GM23338 (cell line): Measurements from ENCODE around the gene SPATA31C1. TPM values are rescaled to one million over a fixed set of nuclear protein-coding genes. Genes with fewer than 3 reads are reported as not detected.

Source experiments
- ATAC-seq: fragments of 200-7000 bp; cut with Tn5 transposase; 3 replicates; pipeline ENCODE4 v1.9.1; 2020
- DNase-seq: peaks from one replicate; pipeline ENCODE4 v3.0.0-alpha.2; 2015; ENCODE audit warnings: low spot score
- H2AFZ ChIP-seq: fragments of 200-600 bp; sonication (generic); 2 replicates; pipeline ENCODE4 v1.8.0; 2016; ENCODE audit warnings: antibody characterized with exemption, mild to moderate bottlenecking, moderate library complexity
- H3F3A ChIP-seq: fragments of 200-600 bp; sonication (generic); replicated peaks from 2 replicates; pipeline ENCODE4 v1.8.0; 2017; ENCODE audit warnings: antibody characterized with exemption, mixed run types, low read depth
- H3K27ac ChIP-seq: fragments of 200-600 bp; sonication (generic); 2 replicates; pipeline ENCODE4 v1.6.1; 2016; ENCODE audit warnings: low read depth
- H3K27me3 ChIP-seq: fragments of 200-600 bp; sonication (generic); 2 replicates; pipeline ENCODE4 v1.8.0; 2016; ENCODE audit warnings: mild to moderate bottlenecking, mixed run types, moderate library complexity; ENCODE audit not compliant: insufficient read depth
- H3K36me3 ChIP-seq: fragments of 200-600 bp; sonication (generic); 2 replicates; pipeline ENCODE4 v1.8.0; 2016; ENCODE audit warnings: mild to moderate bottlenecking; ENCODE audit not compliant: insufficient read depth
- H3K4me1 ChIP-seq: fragments of 200-600 bp; sonication (generic); 2 replicates; pipeline ENCODE4 v1.8.0; 2016; ENCODE audit warnings: mild to moderate bottlenecking, moderate library complexity; ENCODE audit not compliant: insufficient read depth
- H3K4me2 ChIP-seq: fragments of 200-600 bp; sonication (generic); 2 replicates; pipeline ENCODE4 v1.7.1; 2017; ENCODE audit warnings: mixed run types
- H3K4me3 ChIP-seq: fragments of 200-600 bp; sonication (generic); 2 replicates; pipeline ENCODE4 v1.6.1; 2016; ENCODE audit warnings: mixed run types
- H3K79me2 ChIP-seq: fragments of 200-600 bp; sonication (generic); replicated peaks from 2 replicates; pipeline ENCODE4 v1.8.0; 2017; ENCODE audit warnings: mild to moderate bottlenecking; ENCODE audit not compliant: insufficient read depth
- H3K9me2 ChIP-seq: fragments of 200-600 bp; sonication (generic); 2 replicates; pipeline ENCODE4 v1.8.0; 2017; ENCODE audit not compliant: insufficient read depth
- H4K20me1 ChIP-seq: fragments of 200-600 bp; sonication (generic); replicated peaks from 2 replicates; pipeline ENCODE4 v1.8.0; 2017; ENCODE audit warnings: mild to moderate bottlenecking; ENCODE audit not compliant: insufficient read depth
- H3K27ac Mint-ChIP-seq: 2 replicates; pipeline ENCODE4 v1.8.0; 2020; ENCODE audit warnings: inconsistent platforms, mild to moderate bottlenecking, moderate library complexity, mixed read lengths
- H3K27me3 Mint-ChIP-seq: 3 replicates; pipeline ENCODE4 v1.8.0; 2022; ENCODE audit warnings: low read depth, mild to moderate bottlenecking, moderate library complexity, mixed read lengths, inconsistent platforms; ENCODE audit not compliant: insufficient read depth, poor library complexity
- H3K36me3 Mint-ChIP-seq: 3 replicates; pipeline ENCODE4 v1.8.0; 2021; ENCODE audit warnings: low read depth, mild to moderate bottlenecking, inconsistent platforms, moderate library complexity, mixed read lengths
- H3K4me1 Mint-ChIP-seq: 3 replicates; pipeline ENCODE4 v1.8.0; 2020; ENCODE audit warnings: mild to moderate bottlenecking, inconsistent platforms, mixed read lengths
- H3K4me3 Mint-ChIP-seq: 3 replicates; pipeline ENCODE4 v1.8.0; 2021; ENCODE audit warnings: moderate library complexity, mild to moderate bottlenecking, inconsistent platforms, mixed read lengths
- H3K9me3 Mint-ChIP-seq: 3 replicates; pipeline ENCODE4 v1.8.0; 2020; ENCODE audit warnings: moderate library complexity, mild to moderate bottlenecking, inconsistent platforms, mixed read lengths
- CREB1 ChIP-seq: fragments of 250-450 bp; sonication (Bioruptor Pico); IDR thresholded peaks from 2 replicates; pipeline ENCODE4 v1.5.0; 2020; ENCODE audit warnings: low read depth, mild to moderate bottlenecking, moderate library complexity
- CTCF ChIP-seq, 2 experiments: fragments of 200-600 bp in 1 of 2; sonication (generic) in 1 of 2; conservative IDR thresholded peaks; 2 replicates each; pipeline versions ENCODE4 v1.5.1 to v1.6.1; 2016 to 2017; ENCODE audit warnings: antibody characterized with exemption in 2 of 2, low read depth in 2 of 2, mild to moderate bottlenecking in 2 of 2, moderate library complexity in 1 of 2
- EZH2 ChIP-seq: fragments of 200-600 bp; sonication (generic); IDR thresholded peaks from one replicate; pipeline ENCODE4 v1.8.0; 2017; ENCODE audit warnings: antibody characterized with exemption, mild to moderate bottlenecking, low read depth; ENCODE audit not compliant: unreplicated experiment
- EZH2phosphoT487 ChIP-seq: fragments of 200-600 bp; sonication (generic); IDR thresholded peaks from one replicate; pipeline ENCODE4 v1.8.1; 2018; ENCODE audit warnings: antibody characterized with exemption; ENCODE audit not compliant: unreplicated experiment
- JUNB ChIP-seq: IDR thresholded peaks from one replicate; pipeline ENCODE4 v1.6.1; 2016; ENCODE audit warnings: antibody characterized with exemption; ENCODE audit not compliant: unreplicated experiment
- NANOG ChIP-seq: IDR thresholded peaks from 2 replicates; pipeline ENCODE4 v1.6.1; 2016; ENCODE audit warnings: antibody characterized with exemption, borderline replicate concordance
- POLR2AphosphoS5 ChIP-seq: IDR thresholded peaks from 2 replicates; pipeline ENCODE4 v1.6.1; 2016; ENCODE audit warnings: antibody characterized with exemption, low read depth
- REST ChIP-seq: IDR thresholded peaks from one replicate; pipeline ENCODE4 v1.6.1; 2018; ENCODE audit warnings: antibody characterized with exemption; ENCODE audit not compliant: unreplicated experiment
- STAT1 ChIP-seq: IDR thresholded peaks from one replicate; pipeline ENCODE4 v1.6.1; 2016; ENCODE audit warnings: antibody characterized with exemption; ENCODE audit not compliant: unreplicated experiment
- ZNF114 ChIP-seq: fragments of 250-450 bp; sonication (Bioruptor Pico); IDR thresholded peaks from 2 replicates; pipeline ENCODE4 v1.5.0; 2020; ENCODE audit warnings: mild to moderate bottlenecking, moderate library complexity
- ZNF331 ChIP-seq: fragments of 250-450 bp; sonication (Bioruptor Pico); IDR thresholded peaks from 2 replicates; pipeline ENCODE4 v1.5.0; 2020; ENCODE audit warnings: low read depth, mild to moderate bottlenecking, moderate library complexity
- polyA plus RNA-seq: library from polyadenylated mRNA; unstranded; fragments of >200 nt; fragmentation: Nextera tagmentation; extraction: Ambion mirVana; gene quantifications from 2 replicates; pipeline ENCODE4 v1.2.1, GENCODE V29; 2016
- total RNA-seq: library from RNA; depleted of rRNA; stranded (reverse); fragments of >200 nt; shearing (Covaris generic); gene quantifications from 2 replicates; pipeline ENCODE4 v1.2.3, GENCODE V29; 2014
- TF ChIP-seq, protein P1 (sequence below): IDR thresholded peaks from 2 replicates; pipeline ENCODE4 v1.6.1; 2016; ENCODE audit warnings: antibody characterized with exemption
- TF ChIP-seq, protein P2 (sequence below): fragments of 250-450 bp; sonication (Bioruptor Pico); IDR thresholded peaks from 2 replicates; pipeline ENCODE4 v1.5.0; 2020; ENCODE audit warnings: mild to moderate bottlenecking, moderate library complexity

Gene SPATA31C1
- total and polyA plus RNA-seq, 2 experiments from 2014 or later, result not detected

- H3K4me3 ChIP-seq, result no peak overlapping the region
- H2AFZ ChIP-seq, result 0 out of 2 replicates have a peak overlapping the region, but pooled peaks have one; percentile 14
- no peaks in the 10 kb centered on the region for H3K79me2 ChIP-seq
- H3K27ac ChIP-seq, result no peak overlapping the region
- no peaks in the 10 kb centered on the region for H3K36me3 ChIP-seq
- H4K20me1 ChIP-seq, result no peaks in the 10 kb centered on the region
- Mint-ChIP-seq H3K36me3 (peaks cover 7% of the 10 kb centered on the region; the same call in 2 of the 3 replicates), H3K9me3 (peaks cover 8% of the 10 kb centered on the region), H3K4me1 (peaks cover 28% of the 10 kb centered on the region), H3K27ac (0 out of 2 replicates have a peak overlapping the region, but pooled peaks have one; percentile 14), H3K27me3 (peaks cover 16% of the 10 kb centered on the region), H3K4me3 (no peak overlapping the region)
- H3K27me3 ChIP-seq, result no peaks in the 10 kb centered on the region
- H3F3A ChIP-seq, result no peaks in the 10 kb centered on the region
- no peak for DNase-seq
- 0 out of 2 replicates have a peak overlapping the region, but pooled peaks have one; percentile 26 for H3K4me2 ChIP-seq
- H3K9me2 ChIP-seq, result peaks cover 3% of the 10 kb centered on the region; the same call in 1 of the 2 replicates
- TF ChIP-seq POLR2AphosphoS5 (no peak), STAT1 (no peak), ZNF331 (CRISPR knock-in tag) (no peak), EZH2phosphoT487 (no peak), EZH2 (no peak), CTCF (conservative IDR thresholded peaks at IDR 0.05; ENCODE audit: low read depth in 2 of 2) (no peak), JUNB (no peak), ZNF114 (CRISPR knock-in tag) (no peak), NANOG (no peak), CREB1 (CRISPR knock-in tag) (no peak), REST (no peak)
- TF ChIP-seq, protein P1, sequence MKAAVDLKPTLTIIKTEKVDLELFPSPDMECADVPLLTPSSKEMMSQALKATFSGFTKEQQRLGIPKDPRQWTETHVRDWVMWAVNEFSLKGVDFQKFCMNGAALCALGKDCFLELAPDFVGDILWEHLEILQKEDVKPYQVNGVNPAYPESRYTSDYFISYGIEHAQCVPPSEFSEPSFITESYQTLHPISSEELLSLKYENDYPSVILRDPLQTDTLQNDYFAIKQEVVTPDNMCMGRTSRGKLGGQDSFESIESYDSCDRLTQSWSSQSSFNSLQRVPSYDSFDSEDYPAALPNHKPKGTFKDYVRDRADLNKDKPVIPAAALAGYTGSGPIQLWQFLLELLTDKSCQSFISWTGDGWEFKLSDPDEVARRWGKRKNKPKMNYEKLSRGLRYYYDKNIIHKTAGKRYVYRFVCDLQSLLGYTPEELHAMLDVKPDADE, result no peak
- TF ChIP-seq, protein P2, sequence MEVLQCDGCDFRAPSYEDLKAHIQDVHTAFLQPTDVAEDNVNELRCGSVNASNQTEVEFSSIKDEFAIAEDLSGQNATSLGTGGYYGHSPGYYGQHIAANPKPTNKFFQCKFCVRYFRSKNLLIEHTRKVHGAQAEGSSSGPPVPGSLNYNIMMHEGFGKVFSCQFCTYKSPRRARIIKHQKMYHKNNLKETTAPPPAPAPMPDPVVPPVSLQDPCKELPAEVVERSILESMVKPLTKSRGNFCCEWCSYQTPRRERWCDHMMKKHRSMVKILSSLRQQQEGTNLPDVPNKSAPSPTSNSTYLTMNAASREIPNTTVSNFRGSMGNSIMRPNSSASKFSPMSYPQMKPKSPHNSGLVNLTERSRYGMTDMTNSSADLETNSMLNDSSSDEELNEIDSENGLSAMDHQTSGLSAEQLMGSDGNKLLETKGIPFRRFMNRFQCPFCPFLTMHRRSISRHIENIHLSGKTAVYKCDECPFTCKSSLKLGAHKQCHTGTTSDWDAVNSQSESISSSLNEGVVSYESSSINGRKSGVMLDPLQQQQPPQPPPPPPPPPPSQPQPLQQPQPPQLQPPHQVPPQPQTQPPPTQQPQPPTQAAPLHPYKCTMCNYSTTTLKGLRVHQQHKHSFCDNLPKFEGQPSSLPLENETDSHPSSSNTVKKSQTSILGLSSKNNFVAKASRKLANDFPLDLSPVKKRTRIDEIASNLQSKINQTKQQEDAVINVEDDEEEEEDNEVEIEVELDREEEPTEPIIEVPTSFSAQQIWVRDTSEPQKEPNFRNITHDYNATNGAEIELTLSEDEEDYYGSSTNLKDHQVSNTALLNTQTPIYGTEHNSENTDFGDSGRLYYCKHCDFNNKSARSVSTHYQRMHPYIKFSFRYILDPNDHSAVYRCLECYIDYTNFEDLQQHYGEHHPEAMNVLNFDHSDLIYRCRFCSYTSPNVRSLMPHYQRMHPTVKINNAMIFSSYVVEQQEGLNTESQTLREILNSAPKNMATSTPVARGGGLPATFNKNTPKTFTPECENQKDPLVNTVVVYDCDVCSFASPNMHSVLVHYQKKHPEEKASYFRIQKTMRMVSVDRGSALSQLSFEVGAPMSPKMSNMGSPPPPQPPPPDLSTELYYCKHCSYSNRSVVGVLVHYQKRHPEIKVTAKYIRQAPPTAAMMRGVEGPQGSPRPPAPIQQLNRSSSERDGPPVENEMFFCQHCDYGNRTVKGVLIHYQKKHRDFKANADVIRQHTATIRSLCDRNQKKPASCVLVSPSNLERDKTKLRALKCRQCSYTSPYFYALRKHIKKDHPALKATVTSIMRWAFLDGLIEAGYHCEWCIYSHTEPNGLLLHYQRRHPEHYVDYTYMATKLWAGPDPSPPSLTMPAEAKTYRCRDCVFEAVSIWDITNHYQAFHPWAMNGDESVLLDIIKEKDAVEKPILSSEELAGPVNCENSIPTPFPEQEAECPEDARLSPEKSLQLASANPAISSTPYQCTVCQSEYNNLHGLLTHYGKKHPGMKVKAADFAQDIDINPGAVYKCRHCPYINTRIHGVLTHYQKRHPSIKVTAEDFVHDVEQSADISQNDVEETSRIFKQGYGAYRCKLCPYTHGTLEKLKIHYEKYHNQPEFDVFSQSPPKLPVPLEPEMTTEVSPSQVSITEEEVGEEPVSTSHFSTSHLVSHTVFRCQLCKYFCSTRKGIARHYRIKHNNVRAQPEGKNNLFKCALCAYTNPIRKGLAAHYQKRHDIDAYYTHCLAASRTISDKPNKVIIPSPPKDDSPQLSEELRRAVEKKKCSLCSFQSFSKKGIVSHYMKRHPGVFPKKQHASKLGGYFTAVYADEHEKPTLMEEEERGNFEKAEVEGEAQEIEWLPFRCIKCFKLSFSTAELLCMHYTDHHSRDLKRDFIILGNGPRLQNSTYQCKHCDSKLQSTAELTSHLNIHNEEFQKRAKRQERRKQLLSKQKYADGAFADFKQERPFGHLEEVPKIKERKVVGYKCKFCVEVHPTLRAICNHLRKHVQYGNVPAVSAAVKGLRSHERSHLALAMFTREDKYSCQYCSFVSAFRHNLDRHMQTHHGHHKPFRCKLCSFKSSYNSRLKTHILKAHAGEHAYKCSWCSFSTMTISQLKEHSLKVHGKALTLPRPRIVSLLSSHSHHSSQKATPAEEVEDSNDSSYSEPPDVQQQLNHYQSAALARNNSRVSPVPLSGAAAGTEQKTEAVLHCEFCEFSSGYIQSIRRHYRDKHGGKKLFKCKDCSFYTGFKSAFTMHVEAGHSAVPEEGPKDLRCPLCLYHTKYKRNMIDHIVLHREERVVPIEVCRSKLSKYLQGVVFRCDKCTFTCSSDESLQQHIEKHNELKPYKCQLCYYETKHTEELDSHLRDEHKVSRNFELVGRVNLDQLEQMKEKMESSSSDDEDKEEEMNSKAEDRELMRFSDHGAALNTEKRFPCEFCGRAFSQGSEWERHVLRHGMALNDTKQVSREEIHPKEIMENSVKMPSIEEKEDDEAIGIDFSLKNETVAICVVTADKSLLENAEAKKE (CRISPR knock-in tag), result no peak
- no peak for ATAC-seq
- peaks cover 16% of the 10 kb centered on the region for H3K4me1 ChIP-seq
Observed at GRCh38 chr9:87874304-87874623, 43.5 kb upstream of the SPATA31C1 start.
